LHCN-M2 (cell line): Measurements from ENCODE around the gene SDHAF2. TPM values are rescaled to one million over a fixed set of nuclear protein-coding genes. Genes with fewer than 3 reads are reported as not detected.
"Not testable (repeated sequence)": the region's sequence is repeated elsewhere in the genome, so short reads cannot be mapped to it uniquely, and the experiment has no call there.

Source experiments
- DNase-seq: peaks from one replicate; pipeline ENCODE4 v3.0.0-alpha.2; 2012; ENCODE audit warnings: low read depth
- polyA plus RNA-seq: library from polyadenylated mRNA; unstranded; fragments of >200 nt; gene quantifications from one replicate; pipeline ENCODE4 v1.2.1, GENCODE V29; 2012; ENCODE audit warnings: missing spikeins
- total RNA-seq: library from RNA; depleted of rRNA; stranded (reverse); fragments of >200 nt; gene quantifications from 2 replicates; pipeline ENCODE4 v1.2.3, GENCODE V29; 2014; rRNA removed

Gene SDHAF2
- 26.2 and 38.2 TPM in 2 replicates for total RNA-seq
- polyA plus RNA-seq: 43.0 TPM

GRCh38 chr11:61429691-61430582 is at the start of gene SDHAF2, which contains the start of gene CPSF7:
Gene SDHAF2, plus strand, starts transcription at chr11:61430124. Its CDS starts 23 bp downstream, at chr11:61430147.
Gene CPSF7, minus strand, starts transcription at chr11:61429975. Its CDS starts 740 bp downstream, at chr11:61429235.
- DNase-seq: peak; percentile 93

- no peak for DNase-seq
These were observed 49.0 kb upstream of the SDHAF2 start for GRCh38 chr11:61380884-61381283.

- DNase-seq: not testable (repeated sequence)
These were observed 46.1 kb upstream of the SDHAF2 start for GRCh38 chr11:61383859-61384258.

GRCh38 chr11:61384271-61385242 is 45.4 kb upstream of the SDHAF2 start:
- DNase-seq: peak; percentile 76

GRCh38 chr11:61390161-61390560 is 39.8 kb upstream of the SDHAF2 start:
- DNase-seq: no peak

GRCh38 chr11:61392981-61393595 is 36.8 kb upstream of the SDHAF2 start:
- no peak for DNase-seq

- no peak for DNase-seq
These were observed 28.8 kb upstream of the SDHAF2 start for GRCh38 chr11:61401173-61401572.

GRCh38 chr11:61401573-61401972 is 28.4 kb upstream of the SDHAF2 start:
- DNase-seq: no peak

GRCh38 chr11:61403658-61404057 is 26.3 kb upstream of the SDHAF2 start:
- DNase-seq: no peak

- DNase-seq: no peak
These were observed 25.8 kb upstream of the SDHAF2 start for GRCh38 chr11:61404103-61404502.

GRCh38 chr11:61404641-61405040 is 25.3 kb upstream of the SDHAF2 start:
- no peak for DNase-seq

GRCh38 chr11:61406067-61406466 is 23.9 kb upstream of the SDHAF2 start:
- DNase-seq: peak; percentile 68

- DNase-seq: no peak
These were observed 22.8 kb upstream of the SDHAF2 start for GRCh38 chr11:61406991-61407728.

- DNase-seq: no peak
These were observed 18.3 kb upstream of the SDHAF2 start for GRCh38 chr11:61411589-61411988.

- DNase-seq: peak; percentile 38
These were observed 16.4 kb upstream of the SDHAF2 start for GRCh38 chr11:61413496-61413895.

- no peak for DNase-seq
These were observed 15.4 kb upstream of the SDHAF2 start for GRCh38 chr11:61414547-61414946.

- DNase-seq: no peak
These were observed 14.5 kb upstream of the SDHAF2 start for GRCh38 chr11:61415381-61415780.

- DNase-seq: no peak
These were observed 13.0 kb upstream of the SDHAF2 start for GRCh38 chr11:61416941-61417340.

GRCh38 chr11:61417670-61418069 is 12.3 kb upstream of the SDHAF2 start:
- peak; percentile 17 for DNase-seq

- peak; percentile 33 for DNase-seq
These were observed 11.8 kb upstream of the SDHAF2 start for GRCh38 chr11:61418136-61418535.

- no peak for DNase-seq
These were observed 7.7 kb upstream of the SDHAF2 start for GRCh38 chr11:61422226-61422625.
